GM12873 (cell line): ENCODE data around the gene FAM156A.

ENCODE experiments used
- TF ChIP-seq, protein P1 (sequence below): IDR thresholded peaks from 2 replicates; pipeline ENCODE4 v1.5.1; 2012; ENCODE audit warnings: low read depth, mild to moderate bottlenecking, moderate library complexity, low read length, control low read depth; ENCODE audit not compliant: insufficient read depth; ENCODE audit errors: missing control alignments

FAM156A gene

DNA sequence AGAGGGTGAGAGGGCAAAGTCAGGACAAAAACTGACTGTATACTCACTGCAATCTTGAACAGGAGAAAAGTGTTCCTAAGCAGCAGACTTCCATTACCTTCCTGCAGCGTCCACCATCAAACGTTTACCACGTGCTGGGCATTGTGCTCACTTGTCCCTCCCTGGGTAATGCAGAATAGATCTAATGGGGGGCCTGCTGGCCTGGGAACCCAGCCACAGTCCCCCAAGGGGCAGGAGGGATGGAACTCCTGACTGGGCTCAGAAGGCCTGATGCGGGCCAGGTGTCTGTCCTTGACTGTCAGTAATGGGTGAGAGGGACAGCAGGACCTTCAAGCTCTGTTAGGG, 37.6 kb upstream of the FAM156A start:
- TF ChIP-seq, protein P1, sequence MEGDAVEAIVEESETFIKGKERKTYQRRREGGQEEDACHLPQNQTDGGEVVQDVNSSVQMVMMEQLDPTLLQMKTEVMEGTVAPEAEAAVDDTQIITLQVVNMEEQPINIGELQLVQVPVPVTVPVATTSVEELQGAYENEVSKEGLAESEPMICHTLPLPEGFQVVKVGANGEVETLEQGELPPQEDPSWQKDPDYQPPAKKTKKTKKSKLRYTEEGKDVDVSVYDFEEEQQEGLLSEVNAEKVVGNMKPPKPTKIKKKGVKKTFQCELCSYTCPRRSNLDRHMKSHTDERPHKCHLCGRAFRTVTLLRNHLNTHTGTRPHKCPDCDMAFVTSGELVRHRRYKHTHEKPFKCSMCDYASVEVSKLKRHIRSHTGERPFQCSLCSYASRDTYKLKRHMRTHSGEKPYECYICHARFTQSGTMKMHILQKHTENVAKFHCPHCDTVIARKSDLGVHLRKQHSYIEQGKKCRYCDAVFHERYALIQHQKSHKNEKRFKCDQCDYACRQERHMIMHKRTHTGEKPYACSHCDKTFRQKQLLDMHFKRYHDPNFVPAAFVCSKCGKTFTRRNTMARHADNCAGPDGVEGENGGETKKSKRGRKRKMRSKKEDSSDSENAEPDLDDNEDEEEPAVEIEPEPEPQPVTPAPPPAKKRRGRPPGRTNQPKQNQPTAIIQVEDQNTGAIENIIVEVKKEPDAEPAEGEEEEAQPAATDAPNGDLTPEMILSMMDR = no peak

DNA sequence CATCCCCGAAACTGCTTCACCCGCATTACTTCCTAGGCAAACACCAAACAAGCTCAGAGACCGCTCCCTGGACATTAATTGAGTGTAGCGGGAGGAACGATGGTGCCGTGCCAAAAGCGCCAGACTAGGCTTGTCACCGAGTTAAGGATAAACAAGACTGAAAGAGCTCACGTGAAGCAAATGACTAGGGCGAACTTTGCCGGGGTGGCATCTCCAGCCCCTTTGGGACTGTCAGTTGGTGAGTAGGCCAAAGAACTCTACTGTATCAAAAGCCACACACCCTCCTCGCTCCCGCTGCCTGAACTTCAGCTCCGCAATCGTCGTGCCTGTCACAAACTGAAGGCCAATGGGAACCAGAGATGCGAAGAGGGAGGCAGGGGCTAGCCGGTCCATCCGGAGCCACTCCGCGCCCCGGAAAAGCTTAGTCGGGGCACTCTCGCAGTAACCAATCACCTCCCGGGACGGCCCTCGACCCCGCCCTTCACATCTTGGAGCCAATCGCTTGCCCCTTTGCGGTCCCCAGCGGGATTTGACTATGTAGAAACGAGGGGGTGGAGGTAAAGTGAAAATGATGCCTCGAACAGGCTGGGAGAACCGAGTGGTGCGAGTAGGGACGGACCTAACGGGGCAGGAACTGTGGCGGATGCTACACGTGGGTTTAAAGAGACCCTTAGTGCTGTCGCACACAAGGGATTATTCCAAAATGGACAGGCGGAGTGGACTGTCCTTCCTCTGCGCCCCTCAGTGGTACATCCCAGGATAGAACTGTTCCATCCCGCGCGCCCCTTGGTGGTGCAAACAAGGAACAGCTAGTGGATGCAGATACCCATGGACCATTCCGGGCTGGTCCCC, 37.0 kb upstream of the FAM156A start:
- TF ChIP-seq, protein P1 = peak; percentile 63

DNA sequence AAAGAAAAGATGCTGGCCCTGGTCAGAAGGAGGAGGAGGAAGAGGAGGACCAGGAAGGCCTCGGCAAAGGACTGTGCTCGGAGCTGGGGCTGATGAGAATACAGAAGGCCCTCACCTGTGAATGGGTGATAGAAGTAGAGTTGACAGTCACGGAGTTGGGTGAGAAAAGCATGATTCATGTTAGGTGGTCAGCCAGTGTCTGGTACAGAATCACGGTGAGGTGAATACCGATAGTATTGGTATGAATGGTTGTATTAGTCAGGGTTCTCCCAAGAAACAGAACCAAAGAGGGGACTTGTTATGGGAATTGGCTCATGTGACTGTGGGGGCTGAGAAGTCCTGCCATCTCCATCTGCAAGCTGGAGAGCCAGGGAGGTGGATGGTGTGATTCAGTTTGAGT, 32.5 kb upstream of the FAM156A start:
- TF ChIP-seq, protein P1 = no peak

DNA sequence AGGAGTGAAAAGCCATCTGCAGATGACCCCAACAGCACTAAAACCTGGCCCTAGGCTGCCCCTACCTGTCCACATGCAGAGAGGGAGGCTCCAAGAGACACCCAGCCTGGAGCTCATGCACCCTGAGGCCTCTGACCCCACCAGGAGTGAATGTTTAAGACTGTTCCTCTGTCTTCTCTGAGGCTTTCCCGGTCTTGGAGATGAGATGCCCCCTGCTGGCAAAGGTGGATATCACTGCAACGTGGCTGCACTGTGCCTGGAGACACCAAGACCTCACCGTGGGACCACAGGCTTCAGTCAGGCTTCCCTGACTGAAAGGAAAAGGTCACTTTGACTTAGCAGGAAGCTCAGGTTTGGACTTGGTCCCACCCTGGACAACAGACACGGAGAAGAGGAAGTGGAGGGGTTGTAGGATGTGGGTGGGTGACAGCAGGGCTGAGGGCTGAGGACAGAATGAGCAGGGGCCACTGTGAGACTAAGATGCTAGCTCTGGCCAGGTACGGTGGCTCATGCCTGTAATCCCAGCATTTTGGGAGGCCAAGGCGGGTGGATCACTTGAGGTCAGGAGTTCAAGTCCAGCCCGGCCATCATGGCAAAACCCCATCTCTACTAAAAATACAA, 31.8 kb upstream of the FAM156A start:
- TF ChIP-seq, protein P1 = peak; percentile 81

DNA sequence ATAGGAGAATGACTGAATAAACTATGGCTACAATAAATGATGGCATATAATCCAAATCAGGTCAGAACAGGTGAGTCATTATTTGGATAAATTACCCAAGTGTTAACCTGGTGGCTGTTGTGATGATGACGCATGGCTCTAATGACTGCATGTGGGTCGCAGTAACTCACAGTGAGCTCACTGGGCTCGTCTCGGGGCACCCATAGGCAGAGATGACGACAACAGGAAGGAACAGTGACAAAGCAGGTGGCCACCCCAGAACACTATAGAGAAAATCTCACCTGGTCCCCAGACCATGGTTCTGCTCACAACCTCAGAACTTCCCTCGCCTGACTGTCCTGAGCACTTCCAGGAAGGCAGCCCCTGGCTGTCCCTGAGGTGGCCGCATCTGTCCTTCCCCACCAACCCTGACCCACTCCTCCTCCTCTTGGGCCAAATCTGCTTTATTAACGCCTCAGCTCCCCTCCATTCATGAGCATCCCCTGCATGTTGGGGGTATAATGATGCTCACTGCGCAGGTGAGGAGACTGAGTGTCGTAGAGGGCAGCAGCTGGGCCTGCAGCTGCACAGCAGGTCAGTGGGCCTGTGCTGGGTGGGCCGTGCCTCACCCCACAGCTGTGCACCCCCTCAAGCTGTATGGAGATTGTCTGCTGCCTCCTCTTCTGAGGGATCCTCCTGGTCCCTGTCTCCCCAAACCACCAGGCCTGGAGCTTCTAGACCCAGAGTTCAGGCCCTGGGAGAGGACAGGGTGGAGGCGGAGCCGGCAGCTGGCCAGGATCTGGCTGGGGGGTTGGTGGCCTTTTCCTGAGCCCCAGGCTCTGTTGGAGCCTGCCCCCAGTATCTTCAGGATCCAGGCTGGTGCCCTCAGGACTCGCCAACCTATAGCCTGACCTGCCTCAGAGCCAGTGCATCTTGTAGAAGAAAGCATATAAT, 30.9 kb upstream of the FAM156A start:
- TF ChIP-seq, protein P1 = no peak

DNA sequence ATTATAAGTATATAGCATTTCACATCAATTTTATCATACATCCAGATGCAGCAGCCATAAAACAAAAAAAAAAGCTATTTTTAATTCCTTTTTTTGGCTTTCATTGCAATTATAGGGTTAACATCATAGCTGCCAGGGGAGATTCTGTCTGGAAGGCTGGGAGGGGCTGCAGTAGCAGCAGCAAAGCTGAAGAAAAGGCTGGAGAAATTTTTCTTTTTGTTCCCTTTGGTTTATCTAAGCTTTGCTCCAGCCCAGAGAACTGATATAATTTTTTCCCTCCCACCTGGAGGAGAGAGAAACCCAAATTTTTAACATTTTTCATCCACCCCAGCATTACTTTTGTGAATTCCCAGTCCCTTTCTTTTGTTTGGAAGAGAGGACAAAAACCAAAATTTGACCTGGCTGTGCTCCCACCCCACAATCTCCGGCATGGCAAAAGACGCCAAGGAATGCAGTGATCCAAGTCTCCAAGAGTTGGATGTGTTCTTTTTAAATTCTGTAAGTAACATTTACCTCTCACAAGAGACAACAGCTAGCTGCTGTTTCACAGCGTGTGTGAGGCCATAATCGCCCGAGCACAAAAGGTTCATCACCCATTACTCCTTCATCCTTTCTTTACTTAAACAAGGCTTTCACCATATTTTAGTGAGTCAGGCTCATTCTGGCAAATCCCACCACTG, 25.1 kb upstream of the FAM156A start:
- TF ChIP-seq, protein P1 = no peak
